K562 (cell line): ENCODE measurements around the gene CLDN20.

ENCODE experiments used
- POLR2AphosphoS5 ChIP-seq: IDR thresholded peaks from 2 replicates; pipeline ENCODE4 v1.6.1; 2011; ENCODE audit warnings: mild to moderate bottlenecking, low read depth, low read length, moderate library complexity; ENCODE audit not compliant: control insufficient read depth, insufficient read depth
- TF ChIP-seq, protein P1 (sequence below), 3 experiments: IDR thresholded peaks in 2 of 3; conservative IDR thresholded peaks in 1 of 3; 2 replicates each; pipeline ENCODE4 v1.5.1; 2011 to 2012; ENCODE audit warnings: low read length in 3 of 3, mild to moderate bottlenecking in 3 of 3, control low read depth in 2 of 3, improper control_type of control experiment in 1 of 3, inconsistent platforms in 1 of 3, low read depth in 1 of 3, mixed read lengths in 1 of 3, moderate library complexity in 1 of 3; ENCODE audit not compliant: insufficient read depth in 2 of 3

DNA sequence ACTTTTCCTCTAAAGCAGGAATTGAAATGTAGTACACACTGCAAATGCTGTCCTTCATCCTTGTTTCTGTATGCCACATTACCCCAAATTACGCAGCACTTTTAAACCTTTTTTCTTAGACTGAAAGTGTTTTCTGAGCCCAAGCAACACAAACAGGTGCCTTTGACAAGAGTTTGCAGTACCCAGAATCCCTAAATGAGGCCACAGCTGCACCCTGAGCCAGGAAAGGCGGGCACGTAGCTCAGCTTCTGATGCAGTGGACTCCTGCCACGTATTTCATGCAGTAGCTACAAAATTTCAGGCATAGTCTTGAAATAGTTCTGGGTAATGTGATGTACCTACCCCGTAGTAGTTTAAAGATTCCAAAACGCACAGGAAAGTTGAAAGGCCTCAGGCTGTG is 31.0 kb upstream of the CLDN20 start:
- TF ChIP-seq, protein P1, sequence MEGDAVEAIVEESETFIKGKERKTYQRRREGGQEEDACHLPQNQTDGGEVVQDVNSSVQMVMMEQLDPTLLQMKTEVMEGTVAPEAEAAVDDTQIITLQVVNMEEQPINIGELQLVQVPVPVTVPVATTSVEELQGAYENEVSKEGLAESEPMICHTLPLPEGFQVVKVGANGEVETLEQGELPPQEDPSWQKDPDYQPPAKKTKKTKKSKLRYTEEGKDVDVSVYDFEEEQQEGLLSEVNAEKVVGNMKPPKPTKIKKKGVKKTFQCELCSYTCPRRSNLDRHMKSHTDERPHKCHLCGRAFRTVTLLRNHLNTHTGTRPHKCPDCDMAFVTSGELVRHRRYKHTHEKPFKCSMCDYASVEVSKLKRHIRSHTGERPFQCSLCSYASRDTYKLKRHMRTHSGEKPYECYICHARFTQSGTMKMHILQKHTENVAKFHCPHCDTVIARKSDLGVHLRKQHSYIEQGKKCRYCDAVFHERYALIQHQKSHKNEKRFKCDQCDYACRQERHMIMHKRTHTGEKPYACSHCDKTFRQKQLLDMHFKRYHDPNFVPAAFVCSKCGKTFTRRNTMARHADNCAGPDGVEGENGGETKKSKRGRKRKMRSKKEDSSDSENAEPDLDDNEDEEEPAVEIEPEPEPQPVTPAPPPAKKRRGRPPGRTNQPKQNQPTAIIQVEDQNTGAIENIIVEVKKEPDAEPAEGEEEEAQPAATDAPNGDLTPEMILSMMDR (IDR thresholded peaks at IDR 0.05 in 2 of 3, conservative IDR thresholded peaks at IDR 0.05 in 1 of 3; ENCODE audit: insufficient read depth in 2 of 3, low read depth in 1 of 3, low read length in 3 of 3), result no peak
- TF ChIP-seq POLR2AphosphoS5, result no peak
